Mucosa of descending colon (tissue), 3 donors: ENCODE measurements around the gene DAAM1. TPM values are rescaled to one million over a fixed set of nuclear protein-coding genes. Genes with fewer than 3 reads are reported as not detected.

Experiments
- ATAC-seq: fragments of 200-7000 bp; cut with Tn5 transposase; one replicate; pipeline ENCODE4 v1.9.1; 2020; ENCODE audit warnings: mild to moderate bottlenecking, moderate library complexity
- DNase-seq, 3 donors: peaks; one replicate each; pipeline ENCODE4 v3.0.0-alpha.2; 2020
- H3K36me3 ChIP-seq: fragments of 200-600 bp; one replicate; pipeline ENCODE4 v1.8.0; 2021; ENCODE audit warnings: low read depth, mild to moderate bottlenecking
- H3K4me1 ChIP-seq: fragments of 200-600 bp; one replicate; pipeline ENCODE4 v1.8.0; 2021; ENCODE audit warnings: low read depth, mild to moderate bottlenecking
- H3K4me3 ChIP-seq: fragments of 200-600 bp; one replicate; pipeline ENCODE4 v1.8.0; 2021; ENCODE audit warnings: mild to moderate bottlenecking
- H3K9me3 ChIP-seq: fragments of 200-600 bp; one replicate; pipeline ENCODE4 v1.8.0; 2021; ENCODE audit warnings: mild to moderate bottlenecking
- CTCF ChIP-seq: fragments of 200-600 bp; IDR thresholded peaks from one replicate; pipeline ENCODE4 v1.8.0; 2022; ENCODE audit warnings: antibody characterized with exemption, mild to moderate bottlenecking
- intact Hi-C, 2 donors: fragments of 100-400 bp; cut with DNase I in 1 of 2; cut with micrococcal nuclease in 1 of 2; formaldehyde crosslinking; loops; one replicate each; pipeline versions ENCODE4 v1.11.0 to v1.11.1; 2022; cut with DNase I, micrococcal nuclease
- total RNA-seq, 3 donors: library from RNA; stranded (reverse); fragmentation: NEBNext Ultra II Directional in 2 of 3; extraction: Animal tissue kit (Norgen Biotek cat#: 25700) in 2 of 3; gene quantifications; one replicate each; pipeline versions ENCODE4 v1.2.1 to v1.2.4, GENCODE V29; 2021 to 2023
- donor health status: DM: no; HTN: no; CAD: no; lungs with moderate emphysema.
- donor health status: DM: no; HTN: no; CAD: no.
- donor health status: DM: no; HTN: yes; CAD: no.

Gene DAAM1
- total RNA-seq, 3 donors from 2014 or later, result 41.0 to 85.4 (median 49.6) TPM

- DNase-seq (no peak), ATAC-seq (no peak)
- Histone ChIP-seq H3K36me3 (no peaks in the 10 kb centered on the region), H3K4me3 (no peak overlapping the region), H3K9me3 (no peaks in the 10 kb centered on the region), H3K4me1 (no peaks in the 10 kb centered on the region)
- intact Hi-C loops, result no loop called here
- TF ChIP-seq CTCF, result no peak
Measured at GRCh38 chr14:59305231-59305630, 116.8 kb downstream of the DAAM1 start.

GRCh38 chr14:59305836-59306555 is 117.5 kb downstream of the DAAM1 start:
- Histone ChIP-seq H3K4me3 (no peak overlapping the region), H3K4me1 (no peaks in the 10 kb centered on the region), H3K9me3 (no peaks in the 10 kb centered on the region), H3K36me3 (no peaks in the 10 kb centered on the region)
- ATAC-seq (no peak), DNase-seq (no peak)
- intact Hi-C loops, result no loop called here
- TF ChIP-seq CTCF, result no peak

GRCh38 chr14:59306775-59307174 is 118.3 kb downstream of the DAAM1 start:
- Histone ChIP-seq H3K9me3 (no peaks in the 10 kb centered on the region), H3K4me1 (no peaks in the 10 kb centered on the region), H3K4me3 (no peak overlapping the region), H3K36me3 (no peaks in the 10 kb centered on the region)
- DNase-seq (no peak), ATAC-seq (peak; percentile 70)
- no peak for TF ChIP-seq CTCF
- intact Hi-C loops, result no loop called here

GRCh38 chr14:59308086-59308485 is 119.6 kb downstream of the DAAM1 start:
- Histone ChIP-seq H3K9me3 (no peaks in the 10 kb centered on the region), H3K4me1 (no peaks in the 10 kb centered on the region), H3K36me3 (no peaks in the 10 kb centered on the region), H3K4me3 (no peak overlapping the region)
- TF ChIP-seq CTCF, result no peak
- no peak for DNase-seq
- ATAC-seq, result no peak
- intact Hi-C loops, result no loop called here

GRCh38 chr14:59308673-59309072 is 120.2 kb downstream of the DAAM1 start:
- no peaks in the 10 kb centered on the region for H3K36me3 ChIP-seq
- H3K9me3 ChIP-seq, result no peaks in the 10 kb centered on the region
- no peaks in the 10 kb centered on the region for H3K4me1 ChIP-seq
- intact Hi-C loops, result no loop called here
- no peak for TF ChIP-seq CTCF
- no peak overlapping the region for H3K4me3 ChIP-seq
- no peak for ATAC-seq
- no peak for DNase-seq
